Panc1 (cell line): Measurements from ENCODE around the gene PDS5B. TPM values are rescaled to one million over a fixed set of nuclear protein-coding genes. Genes with fewer than 3 reads are reported as not detected.

Experiments
- ATAC-seq: fragments of 200-7000 bp; cut with Tn5 transposase; 2 replicates; pipeline ENCODE4 v1.9.1; 2020; ENCODE audit warnings: mild to moderate bottlenecking, moderate library complexity
- BruUV-seq: library from RNA; stranded (reverse); fragments of 400-500 nt; replicated peaks from 2 replicates; lab custom pipeline; 2021; lab: Mats Ljungman, UMichigan
- CTCF ChIA-PET: fragments of 300-600 bp; sonication (Branson Sonifier 250); formaldehyde crosslinking; loops from one replicate; lab custom pipeline; 2022; ENCODE audit warnings: antibody characterized with exemption; lab: Charles Lee
- POLR2A ChIA-PET: fragments of 300-600 bp; sonication (Branson Sonifier 250); formaldehyde crosslinking; loops from one replicate; lab custom pipeline; 2022; ENCODE audit warnings: antibody characterized with exemption; lab: Charles Lee
- DNase-seq: peaks from one replicate; pipeline ENCODE4 v3.0.0-alpha.2; 2010; ENCODE audit warnings: low read depth, low spot score
- H3K27ac ChIP-seq: 2 replicates; pipeline ENCODE4 v1.5.1; 2011; ENCODE audit warnings: mild to moderate bottlenecking, low read length, inconsistent platforms
- H3K27me3 ChIP-seq: fragments of 200-500 bp; sonication (Bioruptor generic); 2 replicates; pipeline ENCODE4 v1.6.0; 2014; ENCODE audit warnings: low read length, inconsistent platforms; ENCODE audit not compliant: control insufficient read depth, insufficient read depth
- H3K36me3 ChIP-seq: fragments of 200-500 bp; sonication (Bioruptor generic); 2 replicates; pipeline ENCODE4 v1.5.1; 2014; ENCODE audit warnings: inconsistent platforms, mild to moderate bottlenecking, low read length, moderate library complexity; ENCODE audit not compliant: control insufficient read depth, insufficient read depth
- H3K4me1 ChIP-seq: 2 replicates; pipeline ENCODE4 v1.5.1; 2011; ENCODE audit warnings: inconsistent platforms, mild to moderate bottlenecking, low read length, moderate library complexity; ENCODE audit not compliant: control insufficient read depth, insufficient read depth
- H3K4me3 ChIP-seq, 2 experiments: 2 replicates each; pipeline ENCODE4 v1.5.1; 2011 to 2012; ENCODE audit warnings: low read depth in 2 of 2, low read length in 2 of 2, mild to moderate bottlenecking in 2 of 2, inconsistent platforms in 1 of 2, moderate library complexity in 1 of 2
- H3K9me3 ChIP-seq: fragments of 200-500 bp; sonication (Bioruptor generic); 2 replicates; pipeline ENCODE4 v1.5.1; 2014; ENCODE audit warnings: low read depth, mild to moderate bottlenecking, inconsistent platforms, low read length, moderate library complexity; ENCODE audit not compliant: control insufficient read depth, insufficient read depth
- POLR2AphosphoS5 ChIP-seq: IDR thresholded peaks from 2 replicates; pipeline ENCODE4 v1.6.1; 2012; ENCODE audit warnings: mild to moderate bottlenecking, low read depth, low read length, moderate library complexity
- SIN3A ChIP-seq: IDR thresholded peaks from 2 replicates; pipeline ENCODE4 v1.6.1; 2012; ENCODE audit warnings: low read depth, mild to moderate bottlenecking, low read length, moderate library complexity, borderline replicate concordance; ENCODE audit not compliant: insufficient read depth
- TCF7L2 ChIP-seq: IDR thresholded peaks from 2 replicates; pipeline ENCODE4 v1.6.1; 2011; ENCODE audit warnings: mild to moderate bottlenecking, low read depth, low read length, inconsistent platforms
- in situ Hi-C: cut with HindIII; loops from 2 replicates; pipeline ENCODE4 v1.10.0; 2016; ENCODE audit warnings: low sequenced_read_pairs, low pct_unique_long_range_greater_than_20kb
- intact Hi-C: fragments of 100-400 bp; cut with micrococcal nuclease; formaldehyde crosslinking; loops from one replicate; pipeline ENCODE4 v1.10.0; 2022; ENCODE audit not compliant: unreplicated experiment
- total RNA-seq: library from RNA; stranded (reverse); gene quantifications from one replicate; pipeline ENCODE4 v1.2.1, GENCODE V29; 2021; ENCODE audit not compliant: unreplicated experiment
- TF ChIP-seq, protein P1 (sequence below), 2 experiments: IDR thresholded peaks; 2 replicates each; pipeline ENCODE4 v1.6.1; 2011 to 2012; ENCODE audit warnings: low read depth in 2 of 2, control low read depth in 1 of 2, low read length in 1 of 2, mild to moderate bottlenecking in 1 of 2, moderate library complexity in 1 of 2; ENCODE audit not compliant: insufficient read depth in 1 of 2
- TF ChIP-seq, protein P2 (sequence below): fragments of 450-650 bp; IDR thresholded peaks from 2 replicates; pipeline ENCODE4 v1.5.1; 2017; ENCODE audit warnings: mild to moderate bottlenecking

The PDS5B gene
- total RNA-seq, 1 experiment from 2014 or later = 33.9 TPM

DNA sequence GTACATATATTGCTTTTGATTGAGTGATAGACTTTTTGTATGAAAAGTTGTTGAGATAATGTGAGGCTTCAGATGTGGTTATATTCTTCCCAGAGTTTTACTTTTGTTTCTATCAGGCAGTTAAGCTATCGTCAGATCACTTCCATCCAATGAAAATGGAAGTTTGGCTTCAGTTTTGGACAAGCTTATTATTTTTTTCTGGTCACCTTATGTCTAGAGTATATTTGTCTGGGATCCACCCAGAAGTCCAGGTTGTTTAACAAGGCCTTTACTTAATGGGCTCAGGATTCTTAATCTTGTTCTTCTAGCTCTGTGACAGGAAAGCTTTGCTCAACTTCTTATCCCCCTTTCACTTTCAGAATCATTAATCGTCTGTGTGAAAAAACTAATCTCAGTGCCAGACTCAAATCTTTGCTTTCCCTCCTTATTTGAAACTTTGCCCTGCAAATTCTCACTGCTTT, 150.9 kb downstream of the PDS5B start:
- Histone ChIP-seq H3K27ac (no peak overlapping the region), H3K36me3 (no peaks in the 10 kb centered on the region; the same call in 1 of the 2 replicates), H3K4me1 (no peaks in the 10 kb centered on the region), H3K9me3 (no peaks in the 10 kb centered on the region), H3K27me3 (no peaks in the 10 kb centered on the region), H3K4me3 (peak overlapping the region in 1 of 2 experiments; percentile 20; a peak in 1 of 4 replicates)
- CTCF ChIA-PET = no interaction called here
- intact Hi-C loops (no loop called here), in situ Hi-C loops (no loop called here)
- ATAC-seq (no peak), DNase-seq (no peak)
- POLR2A ChIA-PET = no interaction called here
- BruUV-seq = no TSS peak
- TF ChIP-seq, protein P1, sequence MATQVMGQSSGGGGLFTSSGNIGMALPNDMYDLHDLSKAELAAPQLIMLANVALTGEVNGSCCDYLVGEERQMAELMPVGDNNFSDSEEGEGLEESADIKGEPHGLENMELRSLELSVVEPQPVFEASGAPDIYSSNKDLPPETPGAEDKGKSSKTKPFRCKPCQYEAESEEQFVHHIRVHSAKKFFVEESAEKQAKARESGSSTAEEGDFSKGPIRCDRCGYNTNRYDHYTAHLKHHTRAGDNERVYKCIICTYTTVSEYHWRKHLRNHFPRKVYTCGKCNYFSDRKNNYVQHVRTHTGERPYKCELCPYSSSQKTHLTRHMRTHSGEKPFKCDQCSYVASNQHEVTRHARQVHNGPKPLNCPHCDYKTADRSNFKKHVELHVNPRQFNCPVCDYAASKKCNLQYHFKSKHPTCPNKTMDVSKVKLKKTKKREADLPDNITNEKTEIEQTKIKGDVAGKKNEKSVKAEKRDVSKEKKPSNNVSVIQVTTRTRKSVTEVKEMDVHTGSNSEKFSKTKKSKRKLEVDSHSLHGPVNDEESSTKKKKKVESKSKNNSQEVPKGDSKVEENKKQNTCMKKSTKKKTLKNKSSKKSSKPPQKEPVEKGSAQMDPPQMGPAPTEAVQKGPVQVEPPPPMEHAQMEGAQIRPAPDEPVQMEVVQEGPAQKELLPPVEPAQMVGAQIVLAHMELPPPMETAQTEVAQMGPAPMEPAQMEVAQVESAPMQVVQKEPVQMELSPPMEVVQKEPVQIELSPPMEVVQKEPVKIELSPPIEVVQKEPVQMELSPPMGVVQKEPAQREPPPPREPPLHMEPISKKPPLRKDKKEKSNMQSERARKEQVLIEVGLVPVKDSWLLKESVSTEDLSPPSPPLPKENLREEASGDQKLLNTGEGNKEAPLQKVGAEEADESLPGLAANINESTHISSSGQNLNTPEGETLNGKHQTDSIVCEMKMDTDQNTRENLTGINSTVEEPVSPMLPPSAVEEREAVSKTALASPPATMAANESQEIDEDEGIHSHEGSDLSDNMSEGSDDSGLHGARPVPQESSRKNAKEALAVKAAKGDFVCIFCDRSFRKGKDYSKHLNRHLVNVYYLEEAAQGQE (IDR thresholded peaks at IDR 0.05; ENCODE audit: insufficient read depth in 1 of 2, low read depth in 2 of 2, low read length in 1 of 2) = no peak
- TF ChIP-seq TCF7L2 = no peak
- no peak for TF ChIP-seq POLR2AphosphoS5
- TF ChIP-seq, protein P2, sequence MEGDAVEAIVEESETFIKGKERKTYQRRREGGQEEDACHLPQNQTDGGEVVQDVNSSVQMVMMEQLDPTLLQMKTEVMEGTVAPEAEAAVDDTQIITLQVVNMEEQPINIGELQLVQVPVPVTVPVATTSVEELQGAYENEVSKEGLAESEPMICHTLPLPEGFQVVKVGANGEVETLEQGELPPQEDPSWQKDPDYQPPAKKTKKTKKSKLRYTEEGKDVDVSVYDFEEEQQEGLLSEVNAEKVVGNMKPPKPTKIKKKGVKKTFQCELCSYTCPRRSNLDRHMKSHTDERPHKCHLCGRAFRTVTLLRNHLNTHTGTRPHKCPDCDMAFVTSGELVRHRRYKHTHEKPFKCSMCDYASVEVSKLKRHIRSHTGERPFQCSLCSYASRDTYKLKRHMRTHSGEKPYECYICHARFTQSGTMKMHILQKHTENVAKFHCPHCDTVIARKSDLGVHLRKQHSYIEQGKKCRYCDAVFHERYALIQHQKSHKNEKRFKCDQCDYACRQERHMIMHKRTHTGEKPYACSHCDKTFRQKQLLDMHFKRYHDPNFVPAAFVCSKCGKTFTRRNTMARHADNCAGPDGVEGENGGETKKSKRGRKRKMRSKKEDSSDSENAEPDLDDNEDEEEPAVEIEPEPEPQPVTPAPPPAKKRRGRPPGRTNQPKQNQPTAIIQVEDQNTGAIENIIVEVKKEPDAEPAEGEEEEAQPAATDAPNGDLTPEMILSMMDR = no peak
- TF ChIP-seq SIN3A = no peak

DNA sequence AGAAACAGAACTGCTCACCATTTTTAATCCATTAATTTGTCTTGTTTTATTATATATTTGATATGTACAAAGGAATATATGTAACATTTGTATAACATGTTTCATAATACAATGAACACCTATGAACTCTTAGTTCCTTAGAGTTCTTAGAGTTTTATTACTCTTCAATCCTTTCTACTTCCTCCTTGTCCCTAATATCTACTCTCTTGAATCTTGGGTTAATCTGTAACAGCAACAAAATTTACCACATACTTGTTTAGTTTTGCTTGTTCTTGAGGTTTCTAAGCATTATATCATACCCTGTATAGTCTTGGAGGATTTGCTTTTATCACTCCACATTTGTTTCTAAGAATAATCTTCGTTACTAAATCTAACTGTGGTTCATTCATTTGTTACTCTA, 151.4 kb downstream of the PDS5B start:
- ChIA-PET POLR2A (no interaction called here), CTCF (no interaction called here)
- no TSS peak for BruUV-seq
- intact Hi-C loops (no loop called here), in situ Hi-C loops (no loop called here)
- no peaks in the 10 kb centered on the region; the same call in 1 of the 2 replicates for H3K36me3 ChIP-seq
- DNase-seq = no peak
- H3K4me1 ChIP-seq = no peaks in the 10 kb centered on the region
- TF ChIP-seq, protein P2 = no peak
- TF ChIP-seq TCF7L2 (no peak), POLR2AphosphoS5 (no peak), SIN3A (no peak)
- TF ChIP-seq, protein P1 (IDR thresholded peaks at IDR 0.05; ENCODE audit: insufficient read depth in 1 of 2, low read depth in 2 of 2, low read length in 1 of 2) = no peak
- H3K4me3 ChIP-seq = no peak overlapping the region; a peak in 1 of 4 replicates
- ATAC-seq = no peak
- no peaks in the 10 kb centered on the region for H3K9me3 ChIP-seq
- no peak overlapping the region for H3K27ac ChIP-seq
- H3K27me3 ChIP-seq = no peaks in the 10 kb centered on the region
